Tibial nerve (tissue), 4 donors: ENCODE data around the gene SPDYE2. TPM values are rescaled to one million over a fixed set of nuclear protein-coding genes. Genes with fewer than 3 reads are reported as not detected.
"Not testable (repeated sequence)": the region's sequence is repeated elsewhere in the genome, so short reads cannot be mapped to it uniquely, and the experiment has no call there.

Experiments
- DNase-seq, 2 donors: peaks; one replicate each; pipeline ENCODE4 v3.0.0-alpha.2; 2019; ENCODE audit warnings: low spot score in 2 of 2
- H3K27ac ChIP-seq, 4 donors: fragments of 200-600 bp; sonication (generic) in 3 of 4; one replicate each; pipeline ENCODE4 v1.5.1; 2017 to 2019; ENCODE audit warnings: mild to moderate bottlenecking in 1 of 4
- H3K27me3 ChIP-seq, 2 donors: fragments of 200-600 bp; sonication (generic) in 1 of 2; one replicate each; pipeline versions ENCODE4 v1.5.1 to v1.6.0; 2017 to 2019
- H3K36me3 ChIP-seq, 3 donors: fragments of 200-600 bp; sonication (generic); one replicate each; pipeline ENCODE4 v1.5.1; 2018 to 2019
- H3K4me1 ChIP-seq, 4 donors: fragments of 200-600 bp; sonication (generic) in 3 of 4; one replicate each; pipeline ENCODE4 v1.5.1; 2017 to 2019
- H3K4me3 ChIP-seq, 4 donors: fragments of 200-600 bp; sonication (generic) in 3 of 4; one replicate each; pipeline ENCODE4 v1.5.1; 2017 to 2019; ENCODE audit warnings: mild to moderate bottlenecking in 1 of 4, moderate library complexity in 1 of 4
- H3K9me3 ChIP-seq, 4 donors: fragments of 200-600 bp; sonication (generic) in 3 of 4; one replicate each; pipeline ENCODE4 v1.5.1; 2017 to 2019
- WGBS, 2 donors: methylation state at CpG; one replicate each; pipeline ENCODE4 v1.1.5; 2018; 5-methylcytosine and 5-hydroxymethylcytosine counted together
- total RNA-seq, 4 donors: library from RNA; depleted of rRNA; stranded (reverse); fragments of >200 nt; gene quantifications; one replicate each; pipeline ENCODE4 v1.1.0, GENCODE V29; 2016

The SPDYE2 gene
- total RNA-seq, 4 donors from 2014 or later = 0.42 TPM; not detected in 3

- not testable (repeated sequence) for DNase-seq, H3K4me3 ChIP-seq, H3K27ac ChIP-seq, H3K27me3 ChIP-seq, H3K36me3 ChIP-seq, H3K4me1 ChIP-seq, H3K9me3 ChIP-seq
- no CpG with 5 or more reads among the region's 9 CpGs for WGBS, 2 donors
Measured at GRCh38 chr7:102599699-102600098, 48.7 kb downstream of the SPDYE2 start.

- DNase-seq, H3K27me3 ChIP-seq, H3K27ac ChIP-seq, H3K4me1 ChIP-seq, H3K4me3 ChIP-seq, H3K9me3 ChIP-seq, H3K36me3 ChIP-seq: not testable (repeated sequence)
- no CpG with 5 or more reads among the region's 12 CpGs for WGBS, 2 donors
Measured at GRCh38 chr7:102602317-102602716, 51.3 kb downstream of the SPDYE2 start.

GRCh38 chr7:102604431-102605145 lies 53.6 kb downstream of the SPDYE2 start:
- not testable (repeated sequence) for H3K36me3 ChIP-seq, DNase-seq, H3K4me3 ChIP-seq, H3K27me3 ChIP-seq, H3K4me1 ChIP-seq, H3K9me3 ChIP-seq, H3K27ac ChIP-seq
- no CpG with 5 or more reads among the region's 19 CpGs for WGBS, 2 donors

- H3K9me3 ChIP-seq, DNase-seq, H3K27me3 ChIP-seq, H3K36me3 ChIP-seq, H3K4me3 ChIP-seq, H3K4me1 ChIP-seq, H3K27ac ChIP-seq: not testable (repeated sequence)
- WGBS, 2 donors = no CpG with 5 or more reads among the region's 5 CpGs
Measured at GRCh38 chr7:102606848-102607247, 55.8 kb downstream of the SPDYE2 start.

GRCh38 chr7:102609734-102610133 lies 58.7 kb downstream of the SPDYE2 start:
- not testable (repeated sequence) for H3K9me3 ChIP-seq, H3K36me3 ChIP-seq, H3K27ac ChIP-seq, H3K4me1 ChIP-seq, H3K27me3 ChIP-seq, DNase-seq, H3K4me3 ChIP-seq
- no CpG with 5 or more reads among the region's 10 CpGs for WGBS, 2 donors

- not testable (repeated sequence) for H3K27ac ChIP-seq
- WGBS, 2 donors = 48% methylated on average over 3 of the region's 7 CpGs; no CpG with 5 or more reads in 1 of the 2 donors
Measured at GRCh38 chr7:102610441-102610840, 59.4 kb downstream of the SPDYE2 start.

GRCh38 chr7:102611013-102611674 lies 60.1 kb downstream of the SPDYE2 start:
- not testable (repeated sequence) for H3K27ac ChIP-seq, H3K36me3 ChIP-seq, H3K4me3 ChIP-seq, H3K9me3 ChIP-seq, H3K27me3 ChIP-seq, DNase-seq, H3K4me1 ChIP-seq
- no CpG with 5 or more reads among the region's 30 CpGs for WGBS, 2 donors

More at GRCh38 chr7:102610441-102610840, 59.4 kb downstream of the SPDYE2 start:
- H3K9me3 ChIP-seq, DNase-seq, H3K27me3 ChIP-seq, H3K4me1 ChIP-seq, H3K4me3 ChIP-seq, H3K36me3 ChIP-seq: not testable (repeated sequence)

GRCh38 chr7:102611675-102612325 lies 60.8 kb downstream of the SPDYE2 start:
- H3K4me1 ChIP-seq, H3K27me3 ChIP-seq, H3K36me3 ChIP-seq, H3K9me3 ChIP-seq, H3K4me3 ChIP-seq: not testable (repeated sequence)
- H3K27ac ChIP-seq = peak overlapping the region in 2 of 4 donors; percentile 56 to 66
- WGBS, 2 donors = 7% methylated on average over 7 of the region's 10 CpGs; no CpG with 5 or more reads in 1 of the 2 donors
- peak in 1 of 2 donors; percentile 5 for DNase-seq

Other genes with a start within 250 kb of the SPDYE2 start
- gene SPDYE6, start 194.8 kb upstream of the SPDYE2 start, total RNA-seq = not detected
- gene PRKRIP1, start 154.9 kb upstream of the SPDYE2 start, total RNA-seq = 10 to 100 TPM; 34.7 to 62.1 (median 48.5) TPM
- 10 to 100 TPM in 1 of 4 donors, 1 to 10 TPM in 3; 4.4 to 18.6 (median 7.7) TPM for gene ORAI2, start 117.7 kb upstream of the SPDYE2 start, total RNA-seq
- 10 to 100 TPM; 17.4 to 21.0 (median 19.1) TPM for gene ALKBH4, start 86.4 kb upstream of the SPDYE2 start, total RNA-seq
- 10 to 100 TPM; 14.6 to 41.4 (median 28.2) TPM for gene LRWD1, start 86.2 kb upstream of the SPDYE2 start, total RNA-seq
- 10 to 100 TPM in 3 of 4 donors, 1 to 10 TPM in 1; 9.6 to 24.0 (median 18.9) TPM for gene POLR2J, start 72.3 kb upstream of the SPDYE2 start, total RNA-seq
- 10 to 100 TPM; 10.5 to 56.1 (median 32.3) TPM for gene RASA4B, start 33.4 kb upstream of the SPDYE2 start, total RNA-seq
- gene UPK3BL2, start 7.5 kb upstream of the SPDYE2 start, total RNA-seq = 10 to 100 TPM in 1 of 4 donors, 1 to 10 TPM in 3; 1.5 to 10.0 (median 6.7) TPM
- 10 to 100 TPM in 3 of 4 donors, 1 to 10 TPM in 1; 9.6 to 27.8 (median 15.4) TPM for gene POLR2J3, start 21.4 kb downstream of the SPDYE2 start, total RNA-seq
- gene RASA4, start 65.5 kb downstream of the SPDYE2 start, total RNA-seq = 10 to 100 TPM; 45.9 to 78.6 (median 56.7) TPM
- gene UPK3BL1, start 91.6 kb downstream of the SPDYE2 start, total RNA-seq = 10 to 100 TPM; 30.6 to 56.1 (median 40.6) TPM
- not detected for gene SPDYE2B, start 99.1 kb downstream of the SPDYE2 start, total RNA-seq
- gene POLR2J2, start 120.4 kb downstream of the SPDYE2 start, total RNA-seq = 1 to 10 TPM in 3 of 4 donors, under 1 TPM in 1; 0.22 to 7.3 (median 2.8) TPM
- gene FAM185A, start 197.8 kb downstream of the SPDYE2 start, total RNA-seq = 10 to 100 TPM; 18.0 to 39.3 (median 36.4) TPM